Fibroblast of the aortic adventitia (primary cell): ENCODE measurements around the gene LRBA. TPM values are rescaled to one million over a fixed set of nuclear protein-coding genes. Genes with fewer than 3 reads are reported as not detected.

ENCODE experiments used
- DNase-seq: peaks from one replicate; pipeline ENCODE4 v3.0.0-alpha.2; 2010; ENCODE audit warnings: low read depth
- H3K4me3 ChIP-seq: 2 replicates; pipeline ENCODE4 v1.5.1; 2011; ENCODE audit warnings: low read depth, mild to moderate bottlenecking, control low read depth, low read length, moderate library complexity
- CTCF ChIP-seq: IDR thresholded peaks from 2 replicates; pipeline ENCODE4 v1.5.1; 2011; ENCODE audit warnings: mild to moderate bottlenecking, low read length, control low read depth, inconsistent platforms; ENCODE audit not compliant: insufficient read depth
- total RNA-seq: library from RNA; depleted of rRNA; stranded (reverse); fragments of >200 nt; gene quantifications from 2 replicates; pipeline ENCODE4 v1.2.3, GENCODE V29; 2012; ENCODE audit warnings: low replicate concordance

Gene LRBA
- total RNA-seq, 1 donor, result 45.8 TPM

GRCh38 chr4:150906987-150907633 is 108.0 kb downstream of the LRBA start:
- H3K4me3 ChIP-seq, result no peak overlapping the region
- no peak for TF ChIP-seq CTCF
- DNase-seq, result peak; percentile 15

- TF ChIP-seq CTCF, result no peak
- DNase-seq, result peak; percentile 16
- no peak overlapping the region for H3K4me3 ChIP-seq
Measured at GRCh38 chr4:150904671-150905070, 110.4 kb downstream of the LRBA start.

- TF ChIP-seq CTCF, result no peak
- no peak for DNase-seq
- no peak overlapping the region for H3K4me3 ChIP-seq
Measured at GRCh38 chr4:150903603-150904002, 111.5 kb downstream of the LRBA start.

GRCh38 chr4:150896497-150896896 is 118.6 kb downstream of the LRBA start:
- H3K4me3 ChIP-seq, result no peak overlapping the region
- no peak for DNase-seq
- TF ChIP-seq CTCF, result no peak

GRCh38 chr4:150890246-150890645 is 124.8 kb downstream of the LRBA start:
- H3K4me3 ChIP-seq, result no peak overlapping the region
- TF ChIP-seq CTCF, result no peak
- no peak for DNase-seq

- no peak for TF ChIP-seq CTCF
- no peak overlapping the region for H3K4me3 ChIP-seq
- no peak for DNase-seq
Measured at GRCh38 chr4:150889306-150889705, 125.8 kb downstream of the LRBA start.

GRCh38 chr4:150888625-150889024 is 126.5 kb downstream of the LRBA start:
- TF ChIP-seq CTCF, result no peak
- no peak overlapping the region for H3K4me3 ChIP-seq
- no peak for DNase-seq
